Erythroblast (primary cell): ENCODE results near the gene JPH4.

Experiments used
- DNase-seq, 2 experiments: peaks; one replicate each; lab custom pipeline; 2025; lab: John Stamatoyannopoulos, UW
- GATA1 ChIP-seq: IDR thresholded peaks from 2 replicates; pipeline ENCODE4 v1.6.1; 2011; ENCODE audit warnings: low read depth, mild to moderate bottlenecking, control low read depth, low read length, moderate library complexity
- POLR2A ChIP-seq: IDR thresholded peaks from 2 replicates; pipeline ENCODE4 v1.6.1; 2011; ENCODE audit warnings: mild to moderate bottlenecking, low read length

The JPH4 gene

GRCh38 chr14:23580152-23580926 lies 1.7 kb upstream of the JPH4 start:
- TF ChIP-seq POLR2A, result no peak
- no peak for TF ChIP-seq GATA1
- no peak for DNase-seq

- no peak for DNase-seq
- no peak for TF ChIP-seq POLR2A
- no peak for TF ChIP-seq GATA1
Measured at GRCh38 chr14:23579739-23580138, 1.1 kb upstream of the JPH4 start.

GRCh38 chr14:23579311-23579630 lies 681 bp upstream of the JPH4 start:
- DNase-seq, result no peak
- TF ChIP-seq GATA1 (no peak), POLR2A (no peak)

- DNase-seq, result no peak
- TF ChIP-seq POLR2A, result no peak
- TF ChIP-seq GATA1, result no peak
Measured at GRCh38 chr14:23577710-23578392, 739 bp downstream of the JPH4 start.

- DNase-seq, result no peak
- no peak for TF ChIP-seq GATA1
- TF ChIP-seq POLR2A, result no peak
Measured at GRCh38 chr14:23577004-23577681, 1.4 kb downstream of the JPH4 start.

- DNase-seq, result no peak
- no peak for TF ChIP-seq GATA1
- TF ChIP-seq POLR2A, result no peak
Measured at GRCh38 chr14:23573384-23574015, 5.1 kb downstream of the JPH4 start.

GRCh38 chr14:23572836-23573235 lies 5.8 kb downstream of the JPH4 start:
- TF ChIP-seq POLR2A, result no peak
- no peak for TF ChIP-seq GATA1
- peak in 1 of 2 experiments; percentile 17 for DNase-seq

- no peak for TF ChIP-seq POLR2A
- no peak for TF ChIP-seq GATA1
- DNase-seq, result no peak
Measured at GRCh38 chr14:23572524-23572828, 6.1 kb downstream of the JPH4 start.

GRCh38 chr14:23571701-23572523 lies 6.7 kb downstream of the JPH4 start:
- TF ChIP-seq GATA1, result no peak
- TF ChIP-seq POLR2A, result no peak
- no peak for DNase-seq

GRCh38 chr14:23570806-23571483 lies 7.6 kb downstream of the JPH4 start:
- DNase-seq, result no peak
- TF ChIP-seq GATA1 (no peak), POLR2A (no peak)

GRCh38 chr14:23569443-23570151 lies 9.0 kb downstream of the JPH4 start:
- peak; percentile 30 to 34 for DNase-seq
- TF ChIP-seq POLR2A (no peak), GATA1 (no peak)
